HG03064 (cell line): Measurements from ENCODE around the gene RPL35A.
A peak's percentile ranks its signal among the peaks of the same experiment; 100 is the strongest.
"Not testable (repeated sequence)": the region's sequence is repeated elsewhere in the genome, so short reads cannot be mapped to it uniquely, and the experiment has no call there.

ENCODE experiments used
- ATAC-seq: cut with Tn5 transposase; IDR thresholded peaks from one replicate; pipeline ENCODE4 v1.9.1; 2021; ENCODE audit warnings: low read depth; ENCODE audit not compliant: unreplicated experiment

Gene RPL35A

DNA sequence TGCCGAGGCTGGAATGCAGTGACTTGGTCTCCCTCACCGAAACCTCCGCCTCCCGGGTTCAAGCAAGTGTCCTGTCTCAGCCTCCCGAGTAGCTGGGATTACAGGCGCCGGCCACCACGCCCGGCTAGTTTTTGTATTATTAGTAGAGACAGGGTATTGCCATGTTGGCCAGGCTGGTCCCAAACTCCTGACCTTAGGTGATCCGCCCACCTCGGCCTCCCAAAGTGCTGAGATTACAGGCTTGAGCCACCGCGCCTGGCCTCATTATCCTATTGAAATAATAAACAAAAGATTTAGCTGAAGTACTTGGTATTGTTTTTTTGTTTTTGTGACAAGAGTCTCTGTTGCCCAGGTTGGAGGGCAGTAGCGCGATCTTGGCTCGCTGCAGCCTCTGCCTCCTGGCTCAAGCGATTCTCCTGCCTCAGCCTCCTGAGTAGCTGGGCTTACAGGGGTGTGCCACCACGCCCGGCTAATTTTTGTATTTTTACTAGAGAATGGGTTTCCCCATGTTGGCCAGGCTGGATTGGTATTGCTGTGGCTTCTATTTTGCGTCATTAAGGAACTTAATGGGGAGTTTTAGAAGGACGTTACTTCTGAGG, 1.5 kb downstream of the RPL35A start:
- ATAC-seq = no peak

- no peak for ATAC-seq
These were observed 2.5 kb downstream of the RPL35A start for GRCh38 chr3:197952440-197952839.

GRCh38 chr3:197953325-197953724, 3.3 kb downstream of the RPL35A start:
- ATAC-seq = no peak

DNA sequence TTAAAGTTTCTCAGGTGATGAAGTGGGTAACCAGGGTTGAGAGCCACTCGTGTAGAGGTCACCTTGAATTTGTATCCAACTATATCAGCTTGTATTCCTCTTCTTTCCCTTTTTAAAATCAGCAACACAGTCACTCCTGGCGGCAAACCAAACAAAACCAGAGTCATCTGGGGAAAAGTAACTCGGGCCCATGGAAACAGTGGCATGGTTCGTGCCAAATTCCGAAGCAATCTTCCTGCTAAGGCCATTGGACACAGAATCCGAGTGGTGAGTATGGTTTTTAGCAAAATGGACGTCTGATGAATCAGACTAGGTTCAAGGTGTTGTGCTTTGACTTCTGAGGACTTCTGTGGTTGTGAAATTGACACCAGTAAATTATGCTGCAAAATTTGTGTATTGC, 3.9 kb downstream of the RPL35A start:
- ATAC-seq = no peak

- no peak for ATAC-seq
These were observed 6.0 kb downstream of the RPL35A start for GRCh38 chr3:197955892-197956477.

GRCh38 chr3:197956626-197956988, 6.6 kb downstream of the RPL35A start:
- no peak for ATAC-seq

DNA sequence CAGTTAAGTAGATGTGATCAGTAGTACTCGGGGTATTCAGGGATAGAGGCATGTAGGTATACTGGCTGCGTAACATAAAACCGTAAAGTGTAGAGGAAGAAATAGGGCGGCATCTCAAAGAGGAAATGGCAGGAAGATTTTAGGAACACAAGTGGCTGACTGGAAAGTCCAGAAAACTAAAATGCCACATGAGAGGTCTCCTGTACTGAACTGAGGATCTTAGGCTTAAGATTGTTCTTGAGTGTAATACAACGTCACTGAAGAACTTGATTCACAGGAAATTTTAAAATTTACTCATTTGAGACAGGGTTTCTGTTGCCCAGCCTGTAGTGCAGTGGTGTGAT, 7.8 kb downstream of the RPL35A start:
- no peak for ATAC-seq

DNA sequence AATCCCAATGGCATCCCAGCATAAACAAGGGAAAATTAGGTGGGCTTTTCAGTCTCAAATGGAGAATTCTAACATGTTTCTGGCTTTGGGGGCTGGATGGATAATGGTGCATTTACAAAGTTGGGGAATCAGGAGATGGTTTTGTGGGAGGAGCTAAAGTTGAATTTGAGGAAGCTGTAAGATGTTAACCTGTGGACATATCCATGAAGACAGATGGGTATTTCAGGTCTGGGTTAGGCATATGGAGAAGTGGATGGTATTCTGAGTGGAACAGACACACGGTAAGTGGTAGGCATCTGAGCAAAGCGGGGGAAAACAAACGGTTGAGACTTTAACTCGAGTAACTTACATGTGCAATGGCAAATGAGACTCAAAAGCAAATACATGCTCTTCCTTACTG, 8.4 kb downstream of the RPL35A start:
- no peak for ATAC-seq

DNA sequence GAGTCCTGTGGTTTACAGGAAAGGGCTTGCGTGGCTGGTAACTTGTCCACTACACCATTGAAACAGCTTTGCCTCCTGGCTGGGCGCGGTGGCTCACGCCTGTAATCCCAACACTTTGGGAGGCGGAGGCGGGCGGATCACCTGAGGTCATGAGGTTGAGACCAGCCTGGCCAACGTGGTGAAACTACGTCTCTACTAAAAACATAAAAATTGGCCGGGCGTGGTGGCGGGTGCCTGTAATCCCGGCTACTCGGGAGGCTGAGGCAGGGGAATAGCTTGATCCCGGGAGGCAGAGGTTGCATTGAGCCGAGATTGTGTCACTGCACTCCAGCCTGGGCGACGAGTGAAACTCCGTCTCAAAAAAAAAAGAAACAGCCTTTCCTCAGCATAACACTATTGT, 8.9 kb downstream of the RPL35A start:
- ATAC-seq = not testable (repeated sequence)

DNA sequence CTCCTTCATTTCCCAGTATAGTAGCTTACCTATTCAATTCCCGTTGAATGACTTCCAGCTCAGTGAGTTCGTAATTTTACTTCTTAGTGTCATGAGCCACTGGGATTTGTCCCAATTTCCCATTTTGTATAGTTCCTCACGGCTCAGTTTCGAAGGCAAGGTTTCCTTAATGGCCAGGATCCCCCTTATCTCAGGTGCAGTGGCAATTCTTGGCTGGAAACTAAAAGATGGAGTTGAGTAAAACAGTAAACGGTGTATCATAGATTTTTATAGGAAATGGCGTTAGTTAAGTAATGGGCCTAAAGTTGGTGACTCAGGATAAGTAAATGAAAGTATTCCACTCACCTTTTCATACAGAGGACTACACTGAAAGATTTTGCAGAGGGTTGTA, 9.5 kb downstream of the RPL35A start:
- no peak for ATAC-seq

GRCh38 chr3:197959891-197960693, 10.1 kb downstream of the RPL35A start, which contains the start of gene LMLN:
TSS of gene LMLN (plus strand) at chr3:197960217. CDS start at chr3:197960246, 29 bp downstream.
- peak; percentile 96 for ATAC-seq

- no peak for ATAC-seq
These were observed 10.9 kb downstream of the RPL35A start for GRCh38 chr3:197960694-197961581.

GRCh38 chr3:197961582-197961945, 11.6 kb downstream of the RPL35A start:
- no peak for ATAC-seq

GRCh38 chr3:197963019-197963637, 13.1 kb downstream of the RPL35A start:
- no peak for ATAC-seq

DNA sequence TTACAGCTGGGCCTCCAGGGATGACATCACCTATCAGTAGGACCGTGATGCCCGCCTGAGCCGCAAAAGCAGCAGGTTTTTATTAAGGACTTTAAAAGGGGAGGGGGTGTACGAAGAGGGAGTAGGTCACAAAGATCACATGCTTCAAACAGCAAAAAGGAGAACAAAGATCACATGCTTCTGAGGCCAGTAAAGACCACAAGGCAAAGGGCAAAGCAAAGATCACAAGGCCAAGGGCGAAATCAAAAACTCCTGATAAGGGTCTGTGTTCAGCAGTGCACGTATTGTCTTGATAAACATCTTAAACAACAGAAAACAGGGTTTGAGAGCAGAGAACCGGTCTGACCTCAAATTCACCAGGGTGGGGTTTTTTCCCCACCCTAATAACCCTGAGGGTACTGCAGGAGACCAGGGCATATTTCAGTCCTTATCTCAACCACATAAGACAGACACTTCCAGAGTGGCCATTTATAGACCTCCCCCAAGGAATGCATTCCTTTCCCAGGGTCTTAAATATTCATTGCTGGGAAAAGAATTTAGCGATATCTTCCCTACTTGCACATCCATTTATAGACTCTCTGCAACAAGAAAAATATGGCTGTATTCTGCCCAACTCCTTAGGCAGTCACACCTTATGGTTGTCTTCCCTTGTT, 17.5 kb downstream of the RPL35A start:
- ATAC-seq = not testable (repeated sequence)

- ATAC-seq = no peak
These were observed 20.6 kb downstream of the RPL35A start for GRCh38 chr3:197970588-197970987.

- no peak for ATAC-seq
These were observed 24.0 kb downstream of the RPL35A start for GRCh38 chr3:197974016-197974415.

DNA sequence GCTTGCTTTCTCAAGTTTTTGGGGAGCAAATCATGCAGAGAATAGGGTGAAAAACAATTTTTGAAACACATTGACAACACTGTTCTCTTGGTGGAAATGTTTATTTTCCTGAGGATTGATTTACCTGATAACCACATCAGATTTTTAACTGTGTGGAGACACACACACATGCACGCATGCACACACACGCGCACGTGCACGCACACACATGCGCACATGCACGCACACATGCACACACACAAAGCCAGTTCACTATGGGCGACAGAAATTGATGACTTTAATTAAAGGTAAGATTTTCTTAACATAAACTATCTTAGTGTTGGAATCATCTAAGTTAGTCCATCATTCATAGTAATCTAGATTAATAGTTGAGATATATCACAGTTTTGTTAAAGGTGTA, 25.3 kb downstream of the RPL35A start:
- ATAC-seq = no peak

- no peak for ATAC-seq
These were observed 33.1 kb downstream of the RPL35A start for GRCh38 chr3:197983076-197983475.

- ATAC-seq = no peak
These were observed 39.7 kb downstream of the RPL35A start for GRCh38 chr3:197989651-197990050.
